ENCODE data around the gene CHIC2.

Gene CHIC2

DNA sequence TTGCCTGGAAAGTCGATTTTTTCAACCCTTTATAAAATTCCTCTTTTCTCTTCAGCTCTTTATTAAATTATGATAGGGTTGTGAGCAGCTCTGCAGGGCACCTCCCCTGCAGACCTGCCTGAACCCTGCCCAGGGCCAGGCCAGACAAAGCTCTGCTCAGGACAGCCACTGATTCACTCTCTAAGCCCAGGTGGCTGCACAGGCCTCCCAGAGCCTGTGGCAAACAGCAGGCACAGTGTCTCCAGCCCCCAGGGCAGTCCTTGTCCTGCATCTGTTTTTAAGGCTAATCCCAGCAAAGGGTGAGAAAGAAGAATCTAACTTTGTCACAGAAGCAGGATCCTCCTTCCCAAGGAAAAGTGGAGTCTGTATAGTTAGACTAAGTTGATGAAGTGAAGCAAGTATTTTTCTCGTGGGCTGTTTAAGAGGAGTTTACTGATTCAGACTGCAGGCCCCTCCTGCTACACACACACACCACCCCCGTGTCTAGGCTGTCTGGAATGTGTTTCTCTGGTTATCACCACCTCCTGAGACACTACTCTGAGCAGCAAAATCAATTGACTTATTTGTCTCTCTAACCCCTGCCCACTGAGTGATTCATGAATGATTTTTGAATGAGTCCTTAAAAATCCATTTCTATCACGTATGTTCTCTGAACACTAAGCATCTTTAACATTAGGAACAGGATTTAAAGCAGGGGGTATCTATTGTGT is 101.7 kb downstream of the CHIC2 start:
- no peak for TF ChIP-seq CTCF (IDR thresholded peaks at IDR 0.05; ENCODE audit: low read depth, low read length)
- no peak overlapping the region for H3K4me3 ChIP-seq (ENCODE audit: low read depth, low read length)
- peak; percentile 68 for DNase-seq (ENCODE audit: low read depth, low spot score)
- in situ Hi-C loops (cut with HindIII; ENCODE audit: low sequenced_read_pairs), result no loop called here

DNA sequence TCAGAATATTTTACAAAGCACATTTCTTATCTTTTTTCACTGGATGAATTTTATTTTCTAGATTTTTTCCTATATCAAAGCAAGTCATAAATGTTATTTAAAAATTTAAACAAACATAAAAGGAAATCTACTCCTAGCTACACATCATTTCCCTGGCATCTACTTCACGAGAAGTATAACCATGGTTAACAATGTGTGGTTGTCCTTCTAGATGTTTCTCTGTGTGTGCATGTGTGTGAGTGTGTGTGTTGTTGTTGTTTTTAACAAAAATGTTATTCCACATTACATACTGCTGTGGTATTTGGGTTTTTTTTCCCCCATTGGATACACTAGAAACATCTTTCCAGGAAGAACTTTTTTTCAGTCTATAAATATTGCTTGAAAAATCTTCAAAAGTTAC is 103.1 kb downstream of the CHIC2 start:
- no peak for DNase-seq (ENCODE audit: low read depth, low spot score)
- no peak overlapping the region for H3K4me3 ChIP-seq (ENCODE audit: low read depth, low read length)
- in situ Hi-C loops (cut with HindIII; ENCODE audit: low sequenced_read_pairs), result no loop called here
- TF ChIP-seq CTCF (IDR thresholded peaks at IDR 0.05; ENCODE audit: low read depth, low read length), result no peak

DNA sequence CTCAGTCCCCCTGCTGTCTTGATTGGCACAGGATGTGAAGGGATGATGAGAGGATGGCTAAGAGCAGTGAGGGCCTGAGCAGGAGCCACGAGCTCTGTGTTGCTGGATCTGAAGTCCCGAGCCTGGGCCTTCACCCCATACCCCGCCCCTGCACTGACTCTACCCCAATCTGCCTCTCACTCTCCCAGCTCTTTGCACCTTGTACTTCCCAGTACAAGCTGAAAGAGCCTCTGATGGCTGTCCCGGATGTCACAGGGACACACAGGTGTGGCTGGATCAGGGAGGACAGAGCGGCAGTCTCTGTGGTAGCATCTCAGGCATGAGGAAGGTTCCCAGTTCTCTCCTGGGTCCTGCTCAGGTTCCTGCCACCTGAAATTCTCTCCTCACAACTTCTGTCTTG is 103.6 kb downstream of the CHIC2 start:
- no peak for DNase-seq (ENCODE audit: low read depth, low spot score)
- in situ Hi-C loops (cut with HindIII; ENCODE audit: low sequenced_read_pairs), result no loop called here
- H3K4me3 ChIP-seq (ENCODE audit: low read depth, low read length), result no peak overlapping the region
- TF ChIP-seq CTCF (IDR thresholded peaks at IDR 0.05; ENCODE audit: low read depth, low read length), result no peak
